GM19455 (cell line): ENCODE data around the gene NAPG.
"Not testable (repeated sequence)": the region's sequence is repeated elsewhere in the genome, so short reads cannot be mapped to it uniquely, and the experiment has no call there.

Source experiments
- ATAC-seq: cut with Tn5 transposase; IDR thresholded peaks from one replicate; pipeline ENCODE4 v1.9.1; 2021; ENCODE audit not compliant: unreplicated experiment

Gene NAPG

DNA sequence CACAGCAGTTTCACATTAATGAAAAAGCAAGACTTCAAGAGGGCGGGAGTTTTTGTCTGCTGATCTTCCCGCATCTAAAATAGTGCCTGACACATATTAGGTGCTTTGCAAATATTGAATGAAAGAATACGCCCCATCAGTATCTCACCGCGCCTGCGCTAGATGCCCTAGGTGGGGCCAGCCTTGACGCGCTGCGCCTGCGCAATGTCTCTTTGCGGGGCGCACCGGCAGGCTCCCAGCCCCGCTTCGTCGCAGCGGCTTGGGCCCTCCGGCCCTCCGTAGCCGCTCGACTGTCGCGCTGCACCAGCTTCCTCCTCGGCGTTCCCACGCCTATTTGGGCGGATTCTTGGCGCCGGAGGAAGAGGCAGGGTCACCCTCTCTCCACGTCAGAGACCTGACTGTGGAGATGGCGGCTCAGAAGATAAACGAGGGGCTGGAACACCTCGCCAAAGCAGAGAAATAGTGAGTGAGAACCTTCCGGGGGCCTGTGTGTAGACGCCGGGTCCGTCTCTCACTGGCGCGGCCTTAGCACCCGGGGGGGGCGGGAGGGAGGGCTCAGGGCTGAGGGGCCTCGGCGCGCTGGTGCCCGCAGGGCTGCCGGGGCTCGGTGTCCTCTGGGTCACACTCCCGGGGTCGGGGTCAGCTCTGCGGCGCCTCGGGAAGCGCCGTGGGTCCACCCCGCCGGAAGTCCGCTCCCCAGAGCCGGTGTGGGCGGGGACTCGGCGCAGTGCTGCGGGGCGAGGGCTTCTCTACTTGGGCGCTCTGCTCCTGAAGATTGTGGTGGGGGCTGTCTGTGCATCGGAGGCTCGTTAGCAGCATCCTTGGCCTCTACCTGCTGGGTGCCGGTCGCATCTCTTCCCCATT, at the start of gene NAPG:
NAPG (plus strand) TSS at position 331 of the 864 bp plus-strand sequence; CDS start at position 407, 76 bp downstream.
- peak; percentile 63 for ATAC-seq

DNA sequence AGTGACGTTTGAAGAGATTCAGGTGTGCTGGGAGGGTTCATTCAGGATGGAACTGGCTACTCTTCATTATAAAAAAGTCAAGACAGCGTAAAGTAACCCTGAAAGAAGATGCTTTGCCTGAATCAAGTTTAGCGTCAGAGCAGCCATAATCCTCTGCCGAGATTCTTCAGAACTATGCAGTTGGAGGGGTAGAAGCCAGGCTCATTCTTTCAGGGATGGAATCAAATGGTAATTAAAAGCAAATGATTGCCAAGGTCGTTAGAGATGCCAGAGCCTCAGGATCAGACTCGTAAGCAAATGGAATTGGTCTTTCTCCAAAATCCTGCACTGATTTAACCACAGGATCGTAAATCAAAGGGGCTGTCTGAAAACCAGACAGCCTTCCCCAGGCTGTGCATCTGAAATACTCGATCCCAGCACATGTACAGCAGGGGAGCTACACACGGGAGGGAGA, 49.5 kb upstream of the NAPG start:
- no peak for ATAC-seq

GRCh38 chr18:10477121-10477862, 48.5 kb upstream of the NAPG start:
- ATAC-seq: no peak

DNA sequence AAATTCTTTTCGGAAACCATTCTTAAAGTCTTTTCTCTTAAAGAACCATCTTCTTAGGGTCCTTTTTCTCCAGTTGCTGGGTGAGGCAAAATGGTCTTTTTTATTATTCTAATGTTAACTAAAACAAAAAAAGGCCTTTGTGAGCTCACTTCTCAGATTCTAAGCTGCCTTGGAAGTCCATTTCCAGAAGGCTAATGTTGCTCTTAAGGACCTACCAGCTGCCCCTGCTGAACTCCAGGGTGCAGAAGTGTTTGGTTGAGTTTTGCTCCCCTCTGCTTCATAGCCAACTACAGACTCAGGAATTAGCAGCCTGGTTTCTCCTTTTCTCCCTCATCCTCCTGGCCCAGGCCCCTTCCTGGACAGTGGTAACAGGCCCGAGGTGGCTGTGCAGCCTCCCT, 48.0 kb upstream of the NAPG start:
- no peak for ATAC-seq

- ATAC-seq: no peak
Observed at GRCh38 chr18:10481831-10482230, 44.0 kb upstream of the NAPG start.

GRCh38 chr18:10482363-10482984, 43.4 kb upstream of the NAPG start:
- ATAC-seq: no peak

DNA sequence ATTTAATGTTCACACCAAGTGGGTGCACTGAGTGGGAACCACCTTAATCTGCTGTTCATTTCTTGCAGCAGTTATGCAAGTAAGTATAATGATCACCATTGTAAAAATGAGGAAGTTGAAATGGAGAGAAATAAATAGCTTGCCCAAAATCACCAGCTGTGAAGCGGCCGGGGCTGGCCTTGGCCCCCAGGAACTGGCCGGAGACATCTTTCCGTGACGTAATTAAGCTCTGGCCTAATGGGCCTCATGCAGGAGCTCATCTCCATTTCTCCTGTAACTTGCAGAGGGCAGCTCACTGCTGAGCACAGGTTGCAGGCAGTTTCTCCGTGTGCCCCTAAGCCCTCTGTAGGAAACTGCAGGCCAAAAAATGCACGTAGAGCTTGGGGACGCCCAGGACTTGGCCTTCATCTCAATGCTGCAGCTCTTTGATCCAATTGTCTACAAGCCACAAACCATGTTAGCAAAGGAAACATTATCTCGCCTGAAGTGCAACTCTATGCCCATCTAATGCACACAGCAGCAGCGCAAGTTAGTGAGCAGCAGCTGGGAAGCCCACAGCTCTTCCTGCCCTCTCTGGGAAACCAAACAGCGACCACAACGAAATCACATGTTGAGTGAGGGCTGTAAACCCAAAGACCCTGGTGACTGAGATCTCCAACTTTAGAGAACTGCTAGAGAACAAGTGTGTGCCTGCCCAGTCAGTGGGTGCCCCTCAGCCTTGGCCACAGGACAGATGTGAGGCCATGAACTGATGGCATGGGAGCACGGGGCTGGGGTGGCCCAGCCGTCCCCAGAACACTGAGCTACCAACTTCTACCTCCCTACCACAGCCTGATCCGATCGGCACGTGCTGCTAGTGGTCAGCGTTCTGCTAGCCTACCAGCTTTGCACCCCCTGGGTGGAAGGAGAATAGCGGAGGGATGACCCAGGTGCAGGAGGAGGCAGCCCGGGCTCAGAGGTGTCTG, 42.6 kb upstream of the NAPG start:
- ATAC-seq: peak; percentile 70

DNA sequence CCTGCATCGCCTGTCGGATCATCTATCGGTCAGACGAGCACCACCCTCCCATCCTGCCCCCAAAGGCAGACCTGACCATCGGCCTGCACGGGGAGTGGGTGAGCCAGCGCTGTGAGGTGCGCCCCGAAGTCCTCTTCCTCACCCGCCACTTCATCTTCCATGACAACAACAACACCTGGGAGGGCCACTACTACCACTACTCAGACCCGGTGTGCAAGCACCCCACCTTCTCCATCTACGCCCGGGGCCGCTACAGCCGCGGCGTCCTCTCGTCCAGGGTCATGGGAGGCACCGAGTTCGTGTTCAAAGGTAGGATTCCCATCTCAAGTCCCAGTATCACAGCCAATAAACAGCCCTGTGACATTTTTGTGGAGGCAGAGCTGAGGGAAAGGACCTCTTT, 40.4 kb upstream of the NAPG start:
- no peak for ATAC-seq

- no peak for ATAC-seq
Observed at GRCh38 chr18:10486362-10486761, 39.5 kb upstream of the NAPG start.

DNA sequence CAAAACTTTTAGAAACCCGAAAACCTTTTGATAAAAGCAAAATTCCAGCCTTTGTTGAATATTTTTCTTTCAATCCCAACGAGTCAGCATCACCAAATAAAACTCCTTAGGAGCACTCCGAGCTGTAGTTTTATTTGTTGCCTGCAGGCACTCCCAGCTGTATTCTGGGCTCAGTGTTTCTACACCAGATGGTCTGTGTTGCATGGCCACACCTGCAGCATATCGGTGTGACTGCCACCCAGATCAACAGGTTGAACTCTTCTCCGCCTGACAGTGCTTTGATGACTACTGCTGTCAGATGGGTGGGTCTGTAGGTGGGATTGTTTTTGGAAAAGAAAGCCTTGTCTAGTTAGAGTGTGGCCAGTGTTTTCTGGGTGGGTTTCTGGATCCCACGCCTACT, 38.7 kb upstream of the NAPG start:
- ATAC-seq: no peak

DNA sequence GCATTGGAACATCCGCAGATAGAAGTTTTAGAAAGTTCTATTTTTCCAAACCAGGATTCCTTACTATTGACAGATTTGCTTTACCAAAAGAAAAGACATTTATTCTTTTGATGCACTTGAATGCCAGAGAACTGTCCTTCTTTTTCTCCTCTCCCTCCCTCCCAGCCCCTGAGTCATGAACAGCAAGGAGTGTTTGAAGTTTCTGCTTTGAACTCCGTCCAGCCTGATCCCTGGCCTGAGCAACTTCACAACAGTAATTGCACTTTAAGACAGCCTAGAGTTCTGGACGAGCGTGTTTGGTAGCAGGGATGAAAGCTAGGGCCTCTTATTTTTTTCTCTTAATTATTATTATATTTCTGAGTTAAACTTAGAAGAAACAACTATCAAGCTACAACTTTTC, 37.8 kb upstream of the NAPG start:
- no peak for ATAC-seq

GRCh38 chr18:10490401-10491165, 35.2 kb upstream of the NAPG start:
- peak; percentile 82 for ATAC-seq

DNA sequence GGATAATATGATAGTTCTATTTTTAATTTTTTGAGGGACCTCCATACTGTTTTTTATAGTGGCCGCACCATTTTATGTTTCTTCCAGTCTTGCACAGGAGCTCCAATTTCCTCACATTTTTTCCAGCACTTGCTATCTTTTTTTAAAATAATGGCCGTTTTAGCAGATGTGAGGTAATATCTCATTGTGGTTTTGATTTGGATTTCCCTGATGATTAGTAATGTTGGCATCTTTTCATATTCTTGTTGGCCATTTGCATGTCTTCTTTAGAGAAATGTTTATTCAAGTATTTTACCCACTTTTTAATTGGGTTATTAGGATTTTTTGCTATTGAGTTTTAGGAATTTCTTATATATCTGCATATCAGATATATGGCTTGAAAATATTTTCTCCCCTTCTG, 29.9 kb upstream of the NAPG start:
- no peak for ATAC-seq

DNA sequence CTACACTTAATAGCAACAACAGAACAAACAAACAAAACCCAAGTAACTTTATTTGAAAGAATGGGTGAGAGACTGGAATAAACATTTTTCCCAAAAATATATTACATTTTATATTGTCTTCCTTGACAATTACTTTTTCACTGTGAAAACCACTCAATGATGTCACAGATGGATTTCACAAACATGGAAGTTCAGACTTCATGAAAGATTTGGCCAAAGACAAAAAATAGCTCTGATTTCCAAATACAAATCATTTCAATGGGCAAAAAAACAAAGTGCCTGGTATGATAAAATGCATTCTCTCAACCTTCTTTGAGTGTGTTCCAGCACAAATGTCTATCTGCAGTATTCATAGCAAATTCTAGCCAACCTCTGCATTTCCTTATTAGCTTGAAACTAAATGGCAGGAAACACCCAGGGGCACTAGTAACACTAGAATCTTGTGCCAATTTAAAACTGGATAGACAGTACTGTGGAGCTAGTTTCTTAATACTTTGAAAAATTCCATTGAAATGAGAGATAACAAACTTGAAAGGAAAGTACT, 28.5 kb upstream of the NAPG start:
- no peak for ATAC-seq

GRCh38 chr18:10499230-10499629, 26.6 kb upstream of the NAPG start:
- no peak for ATAC-seq

DNA sequence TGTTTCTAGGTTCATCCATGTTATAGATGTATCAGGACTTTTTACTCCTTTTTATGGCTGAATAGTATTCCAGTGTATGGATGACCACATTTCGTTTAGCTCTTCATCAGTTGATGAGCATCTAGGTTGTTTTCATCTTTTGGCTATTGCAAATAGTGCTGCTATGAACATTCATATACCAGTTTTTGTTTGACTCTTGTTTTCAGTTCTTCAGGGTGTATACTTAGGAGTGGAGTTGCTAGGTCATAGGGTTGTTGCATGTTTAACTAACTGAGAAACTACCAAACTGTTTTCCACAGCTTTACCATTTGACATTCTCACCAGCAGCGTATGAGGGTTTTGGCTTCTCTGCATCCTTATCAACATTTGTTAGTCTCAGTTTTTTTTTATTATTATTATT, 25.8 kb upstream of the NAPG start:
- ATAC-seq: no peak

DNA sequence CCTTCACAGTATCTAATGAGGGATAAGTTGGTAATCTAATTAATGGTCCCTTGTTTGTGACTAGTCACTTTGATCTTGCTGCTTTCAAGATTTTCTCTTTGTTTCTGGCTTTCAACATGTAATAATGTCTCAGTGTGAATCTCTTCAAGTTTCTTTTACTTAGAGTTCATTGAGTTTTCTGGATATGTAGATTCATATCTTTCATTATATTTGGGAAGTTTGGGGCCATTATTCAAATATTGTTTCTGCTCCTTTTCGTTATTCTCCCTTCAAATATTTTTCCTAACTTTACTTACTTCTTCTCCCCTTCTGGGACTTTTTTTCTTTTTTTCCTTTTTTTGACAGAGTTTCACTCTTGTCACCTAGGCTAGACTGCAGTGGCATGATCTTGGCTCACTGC, 21.1 kb upstream of the NAPG start:
- ATAC-seq: no peak

DNA sequence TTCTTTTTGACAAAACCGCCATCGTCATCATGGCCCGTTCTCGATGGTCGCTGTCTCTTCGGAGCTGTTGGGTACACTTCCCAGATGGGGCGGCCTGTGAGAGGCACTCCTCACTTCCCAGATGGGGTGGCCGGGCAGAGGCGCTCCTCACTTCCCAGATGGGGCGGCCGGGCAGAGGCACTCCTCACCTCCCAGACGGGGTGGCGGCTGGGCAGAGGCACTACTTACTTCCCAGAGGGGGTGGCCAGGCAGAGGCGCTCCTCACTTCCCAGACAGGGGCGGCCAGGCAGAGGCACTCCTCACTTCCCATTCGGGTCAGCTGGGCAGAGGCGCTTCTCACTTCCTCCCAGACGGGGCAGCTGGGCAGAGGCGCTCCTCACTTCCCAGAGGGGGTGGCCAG, 19.9 kb upstream of the NAPG start:
- not testable (repeated sequence) for ATAC-seq

DNA sequence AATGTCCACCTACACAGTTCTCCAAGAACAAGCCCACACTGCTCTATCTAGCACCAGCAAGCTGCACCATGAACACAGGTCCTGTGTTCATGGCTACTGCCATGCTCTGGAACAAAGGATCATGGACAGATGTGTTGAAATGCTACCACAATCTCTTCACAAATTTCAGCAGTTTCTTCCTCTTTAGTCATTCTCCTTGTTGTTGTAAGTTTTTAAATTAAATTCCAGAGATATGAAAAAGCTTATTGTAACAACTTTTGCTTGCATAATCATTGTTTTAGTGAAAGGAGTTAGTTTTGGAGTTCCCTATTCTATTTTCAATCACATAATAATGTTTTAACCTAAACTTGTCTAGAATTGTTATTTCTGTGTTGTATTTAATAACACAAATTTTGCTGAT, 17.2 kb upstream of the NAPG start:
- ATAC-seq: no peak

- no peak for ATAC-seq
Observed at GRCh38 chr18:10511236-10511635, 14.6 kb upstream of the NAPG start.
